ENCODE measurements around the gene FMN1. TPM values are rescaled to one million over a fixed set of nuclear protein-coding genes. Genes with fewer than 3 reads are reported as not detected.

Gene FMN1
- total and polyA plus RNA-seq, 3 donors from 2014 or later = 17.7 to 53.7 (median 47.4) TPM

DNA sequence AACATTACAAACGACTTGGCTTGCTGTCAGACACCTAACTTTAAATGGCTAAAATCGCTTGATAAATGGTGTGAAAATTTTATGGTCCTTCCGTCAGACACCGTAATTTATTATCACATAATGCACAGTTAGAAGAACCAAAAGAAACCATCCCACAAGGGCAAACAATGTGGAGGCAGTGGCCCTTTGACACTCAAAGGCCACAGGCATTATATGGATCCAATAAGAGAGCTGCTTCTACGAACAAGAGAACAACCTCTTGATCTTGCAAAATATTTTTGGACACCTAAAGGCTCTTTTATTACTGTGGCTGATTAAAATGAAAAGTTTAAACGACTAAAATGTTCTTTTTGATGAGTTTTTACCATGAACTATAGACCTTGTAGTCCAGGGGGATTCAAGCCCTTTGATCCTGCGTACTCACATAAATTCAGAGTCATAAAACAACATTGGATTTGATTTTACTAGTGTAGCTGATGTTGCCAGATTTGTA lies 202.8 kb downstream of the FMN1 start:
- no peak for DNase-seq
- intact Hi-C loops (cut with DNase I; ENCODE audit: low total_unique reads) = loop anchor here (10.0 kb wide), 1 partner anchor 327 kb away; no protein-coding TSS in a partner anchor
- H3K27me3 ChIP-seq = no peaks in the 10 kb centered on the region
- H3K4me1 ChIP-seq = no peaks in the 10 kb centered on the region
- no peak overlapping the region for H3K27ac ChIP-seq
- TF ChIP-seq, protein P1, sequence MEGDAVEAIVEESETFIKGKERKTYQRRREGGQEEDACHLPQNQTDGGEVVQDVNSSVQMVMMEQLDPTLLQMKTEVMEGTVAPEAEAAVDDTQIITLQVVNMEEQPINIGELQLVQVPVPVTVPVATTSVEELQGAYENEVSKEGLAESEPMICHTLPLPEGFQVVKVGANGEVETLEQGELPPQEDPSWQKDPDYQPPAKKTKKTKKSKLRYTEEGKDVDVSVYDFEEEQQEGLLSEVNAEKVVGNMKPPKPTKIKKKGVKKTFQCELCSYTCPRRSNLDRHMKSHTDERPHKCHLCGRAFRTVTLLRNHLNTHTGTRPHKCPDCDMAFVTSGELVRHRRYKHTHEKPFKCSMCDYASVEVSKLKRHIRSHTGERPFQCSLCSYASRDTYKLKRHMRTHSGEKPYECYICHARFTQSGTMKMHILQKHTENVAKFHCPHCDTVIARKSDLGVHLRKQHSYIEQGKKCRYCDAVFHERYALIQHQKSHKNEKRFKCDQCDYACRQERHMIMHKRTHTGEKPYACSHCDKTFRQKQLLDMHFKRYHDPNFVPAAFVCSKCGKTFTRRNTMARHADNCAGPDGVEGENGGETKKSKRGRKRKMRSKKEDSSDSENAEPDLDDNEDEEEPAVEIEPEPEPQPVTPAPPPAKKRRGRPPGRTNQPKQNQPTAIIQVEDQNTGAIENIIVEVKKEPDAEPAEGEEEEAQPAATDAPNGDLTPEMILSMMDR (IDR thresholded peaks at IDR 0.05) = no peak
- no peak for TF ChIP-seq POLR2A (IDR thresholded peaks at IDR 0.05)
- H3K9me3 ChIP-seq = no peaks in the 10 kb centered on the region
- no peak overlapping the region for H3K4me3 ChIP-seq
- H3K36me3 ChIP-seq (ENCODE audit: low read depth, missing control alignments) = no peaks in the 10 kb centered on the region
- 39 to 48% methylated on average over 7 of the region's 7 CpGs for WGBS, 2 donors

DNA sequence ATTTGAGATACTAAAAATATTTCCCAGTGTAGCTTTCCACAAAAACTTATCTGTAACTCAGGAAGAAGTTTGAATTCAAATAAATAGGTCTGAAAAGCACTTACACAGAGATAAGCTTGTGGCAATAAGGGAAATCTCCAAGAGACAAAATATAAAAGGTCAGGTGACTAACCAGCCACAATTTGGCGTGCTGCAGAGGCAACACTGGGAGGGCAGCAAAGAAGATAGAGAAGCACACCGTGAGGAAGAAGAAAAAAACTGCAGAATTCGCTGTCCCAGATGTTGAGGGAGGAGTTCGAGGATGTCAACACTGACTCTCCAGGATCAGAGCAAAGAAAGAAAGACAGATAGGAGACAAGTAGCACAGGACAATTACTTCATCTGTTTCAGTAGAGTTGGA lies 204.4 kb downstream of the FMN1 start:
- TF ChIP-seq, protein P1 (IDR thresholded peaks at IDR 0.05) = no peak
- no peak for TF ChIP-seq POLR2A (IDR thresholded peaks at IDR 0.05)
- no peaks in the 10 kb centered on the region for H3K9me3 ChIP-seq
- H3K36me3 ChIP-seq (ENCODE audit: low read depth, missing control alignments) = no peaks in the 10 kb centered on the region
- 58 to 82% methylated on average over 4 of the region's 4 CpGs for WGBS, 2 donors
- intact Hi-C loops (cut with DNase I; ENCODE audit: low total_unique reads) = loop anchor here (10.0 kb wide), 1 partner anchor 325 kb away; no protein-coding TSS in a partner anchor
- H3K4me3 ChIP-seq = no peak overlapping the region
- DNase-seq = no peak
- no peaks in the 10 kb centered on the region for H3K27me3 ChIP-seq
- H3K27ac ChIP-seq = no peak overlapping the region
- no peaks in the 10 kb centered on the region for H3K4me1 ChIP-seq

DNA sequence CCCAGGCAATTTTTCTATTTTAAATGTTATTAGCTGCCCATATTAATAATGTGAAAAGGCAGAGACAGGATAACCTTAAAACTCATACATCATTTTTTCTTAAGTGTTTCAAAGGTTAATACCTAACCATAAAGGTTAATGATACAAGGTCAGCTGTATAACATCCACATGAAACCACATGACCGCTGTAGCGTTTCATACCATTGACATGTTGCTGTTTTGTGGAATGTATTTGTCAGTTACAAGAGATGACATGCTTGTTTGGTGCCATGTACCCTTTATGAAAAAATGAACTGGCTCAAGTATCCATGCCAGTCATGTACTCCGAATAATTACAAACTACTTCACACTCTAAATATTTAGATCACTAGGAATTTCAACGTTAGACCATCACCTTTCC lies 207.4 kb downstream of the FMN1 start:
- Histone ChIP-seq H3K4me1 (no peaks in the 10 kb centered on the region), H3K27ac (no peak overlapping the region), H3K9me3 (no peaks in the 10 kb centered on the region), H3K4me3 (no peak overlapping the region), H3K36me3 (ENCODE audit: low read depth, missing control alignments) (no peaks in the 10 kb centered on the region), H3K27me3 (no peaks in the 10 kb centered on the region)
- intact Hi-C loops (cut with DNase I; ENCODE audit: low total_unique reads) = no loop called here
- no peak for DNase-seq
- TF ChIP-seq, protein P1 (IDR thresholded peaks at IDR 0.05) = no peak
- no peak for TF ChIP-seq POLR2A (IDR thresholded peaks at IDR 0.05)
- WGBS, 2 donors = 80 to 85% methylated on average over 4 of the region's 4 CpGs

GRCh38 chr15:32986147-32986546 lies 208.4 kb downstream of the FMN1 start:
- no peak for TF ChIP-seq POLR2A (IDR thresholded peaks at IDR 0.05)
- TF ChIP-seq, protein P1 (IDR thresholded peaks at IDR 0.05) = no peak
- Histone ChIP-seq H3K4me3 (no peak overlapping the region), H3K27me3 (no peaks in the 10 kb centered on the region), H3K36me3 (ENCODE audit: low read depth, missing control alignments) (no peaks in the 10 kb centered on the region), H3K9me3 (no peaks in the 10 kb centered on the region), H3K4me1 (no peaks in the 10 kb centered on the region), H3K27ac (no peak overlapping the region)
- no peak for DNase-seq
- intact Hi-C loops (cut with DNase I; ENCODE audit: low total_unique reads) = no loop called here
- 83 to 92% methylated on average over 2 of the region's 2 CpGs for WGBS, 2 donors

DNA sequence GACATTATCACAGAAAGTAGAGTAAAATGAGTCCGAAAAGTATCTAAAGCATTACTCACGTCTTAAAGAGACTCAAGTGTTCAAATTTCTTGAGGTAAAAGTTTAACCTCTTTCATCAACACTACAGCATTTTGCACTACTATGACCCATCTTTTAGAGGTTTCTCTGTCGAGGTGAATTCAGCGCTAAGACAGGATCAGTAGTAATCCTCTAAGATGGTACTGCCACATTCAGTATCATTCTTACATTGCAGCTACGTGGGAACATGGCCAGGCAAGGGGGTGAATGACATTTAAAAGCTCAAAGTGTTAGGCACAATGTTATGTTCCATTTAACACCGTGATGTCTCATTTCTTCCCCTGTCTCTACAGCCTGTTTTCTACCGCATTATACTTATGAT lies 210.8 kb downstream of the FMN1 start:
- no peak overlapping the region for H3K4me3 ChIP-seq
- intact Hi-C loops (cut with DNase I; ENCODE audit: low total_unique reads) = no loop called here
- DNase-seq = no peak
- H3K27me3 ChIP-seq = no peaks in the 10 kb centered on the region
- TF ChIP-seq POLR2A (IDR thresholded peaks at IDR 0.05) = no peak
- TF ChIP-seq, protein P1 (IDR thresholded peaks at IDR 0.05) = no peak
- no peak overlapping the region for H3K27ac ChIP-seq
- no peaks in the 10 kb centered on the region for H3K9me3 ChIP-seq
- no peaks in the 10 kb centered on the region for H3K4me1 ChIP-seq
- H3K36me3 ChIP-seq (ENCODE audit: low read depth, missing control alignments) = no peaks in the 10 kb centered on the region
- WGBS, 2 donors = 87 to 91% methylated on average over 7 of the region's 7 CpGs

Data from testis (tissue), 3 donors.